Measurements from ENCODE around the gene DHRS12. TPM values are rescaled to one million over a fixed set of nuclear protein-coding genes. Genes with fewer than 3 reads are reported as not detected.

DHRS12 gene
- total RNA-seq, 1 experiment from 2014 or later: 10.2 TPM

DNA sequence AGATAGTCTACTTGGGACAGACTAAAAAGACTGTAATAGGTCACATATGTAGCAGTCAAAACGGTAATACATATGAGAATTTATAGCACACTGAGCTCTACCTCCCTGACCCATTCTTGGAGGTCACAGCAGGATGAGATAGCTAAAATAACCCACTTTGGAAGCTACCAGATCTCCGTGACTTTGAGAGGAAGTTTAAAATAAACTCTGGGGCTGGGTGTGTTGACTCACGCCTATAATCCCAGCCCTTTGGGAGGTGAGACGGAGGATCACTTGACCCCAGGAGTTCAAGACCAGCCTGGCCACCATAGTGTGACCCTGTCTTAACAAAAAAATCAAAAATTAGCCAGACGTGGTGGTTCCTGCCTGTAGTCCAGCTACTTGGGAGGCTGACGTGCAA lies 45.3 kb downstream of the DHRS12 start:
- ATAC-seq (no peak), DNase-seq (ENCODE audit: low spot score) (no peak)
- no peaks in the 10 kb centered on the region for H3K4me1 Mint-ChIP-seq
- H3K9me3 Mint-ChIP-seq: no peaks in the 10 kb centered on the region
- H3K36me3 Mint-ChIP-seq: peaks cover 44% of the 10 kb centered on the region
- no peak overlapping the region for H3K27ac Mint-ChIP-seq
- no peak for TF ChIP-seq ZNF423 (CRISPR knock-in tag; IDR thresholded peaks at IDR 0.05)
- TF ChIP-seq MXD4 (CRISPR knock-in tag; IDR thresholded peaks at IDR 0.05; ENCODE audit: borderline replicate concordance): no peak
- no peak for TF ChIP-seq JAZF1 (CRISPR knock-in tag; IDR thresholded peaks at IDR 0.05)
- TF ChIP-seq, protein P1, sequence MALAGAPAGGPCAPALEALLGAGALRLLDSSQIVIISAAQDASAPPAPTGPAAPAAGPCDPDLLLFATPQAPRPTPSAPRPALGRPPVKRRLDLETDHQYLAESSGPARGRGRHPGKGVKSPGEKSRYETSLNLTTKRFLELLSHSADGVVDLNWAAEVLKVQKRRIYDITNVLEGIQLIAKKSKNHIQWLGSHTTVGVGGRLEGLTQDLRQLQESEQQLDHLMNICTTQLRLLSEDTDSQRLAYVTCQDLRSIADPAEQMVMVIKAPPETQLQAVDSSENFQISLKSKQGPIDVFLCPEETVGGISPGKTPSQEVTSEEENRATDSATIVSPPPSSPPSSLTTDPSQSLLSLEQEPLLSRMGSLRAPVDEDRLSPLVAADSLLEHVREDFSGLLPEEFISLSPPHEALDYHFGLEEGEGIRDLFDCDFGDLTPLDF (CRISPR knock-in tag; IDR thresholded peaks at IDR 0.05): no peak
- TF ChIP-seq IRF2 (CRISPR knock-in tag; IDR thresholded peaks at IDR 0.05; ENCODE audit: borderline replicate concordance, low read depth): no peak
- POLR2A ChIA-PET: no interaction called here
- H3K27me3 Mint-ChIP-seq (ENCODE audit: low read depth): no peaks in the 10 kb centered on the region
- CTCF ChIA-PET: interaction anchor here (0.7 to 3.0 kb wide), 4 partner anchors 9 to 320 kb away, joined by 3 to 19 read pairs (median 4); no protein-coding TSS in a partner anchor
- no peak overlapping the region for H3K4me3 Mint-ChIP-seq

DNA sequence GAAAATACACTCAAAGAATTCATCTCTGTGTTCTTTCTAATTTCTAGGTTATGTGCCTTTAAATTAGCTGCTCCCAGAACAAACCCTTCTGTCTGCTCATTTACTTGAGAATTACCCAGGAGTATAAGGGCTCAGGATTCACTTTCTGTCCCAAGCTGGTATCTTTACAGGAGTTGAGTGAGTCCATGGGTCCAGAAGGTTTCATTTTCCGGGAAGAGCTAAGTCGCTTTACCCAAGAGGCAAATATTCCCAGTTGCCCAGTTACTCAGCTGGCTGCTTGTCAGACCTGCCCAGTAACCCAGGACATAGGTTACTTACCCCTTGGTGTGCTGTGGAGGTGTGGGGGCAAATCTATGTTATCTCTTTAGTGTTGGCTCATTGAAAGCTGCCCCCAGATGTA lies 47.3 kb downstream of the DHRS12 start:
- DNase-seq (ENCODE audit: low spot score) (no peak), ATAC-seq (no peak)
- H3K27me3 Mint-ChIP-seq (ENCODE audit: low read depth): no peaks in the 10 kb centered on the region
- no peaks in the 10 kb centered on the region for H3K4me1 Mint-ChIP-seq
- CTCF ChIA-PET: interaction anchor here (3.0 kb wide), 1 partner anchor 11 kb away, joined by 19 read pairs; no protein-coding TSS in a partner anchor
- H3K4me3 Mint-ChIP-seq: no peak overlapping the region
- no peak for TF ChIP-seq ZNF671 (CRISPR knock-in tag; IDR thresholded peaks at IDR 0.05)
- TF ChIP-seq, protein P2, sequence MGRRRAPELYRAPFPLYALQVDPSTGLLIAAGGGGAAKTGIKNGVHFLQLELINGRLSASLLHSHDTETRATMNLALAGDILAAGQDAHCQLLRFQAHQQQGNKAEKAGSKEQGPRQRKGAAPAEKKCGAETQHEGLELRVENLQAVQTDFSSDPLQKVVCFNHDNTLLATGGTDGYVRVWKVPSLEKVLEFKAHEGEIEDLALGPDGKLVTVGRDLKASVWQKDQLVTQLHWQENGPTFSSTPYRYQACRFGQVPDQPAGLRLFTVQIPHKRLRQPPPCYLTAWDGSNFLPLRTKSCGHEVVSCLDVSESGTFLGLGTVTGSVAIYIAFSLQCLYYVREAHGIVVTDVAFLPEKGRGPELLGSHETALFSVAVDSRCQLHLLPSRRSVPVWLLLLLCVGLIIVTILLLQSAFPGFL (CRISPR knock-in tag; IDR thresholded peaks at IDR 0.05; ENCODE audit: borderline replicate concordance): no peak
- no peak for TF ChIP-seq ZNF121 (CRISPR knock-in tag; IDR thresholded peaks at IDR 0.05)
- TF ChIP-seq MXD4 (CRISPR knock-in tag; IDR thresholded peaks at IDR 0.05; ENCODE audit: borderline replicate concordance): no peak
- no peak for TF ChIP-seq ELF4 (CRISPR knock-in tag; IDR thresholded peaks at IDR 0.05; ENCODE audit: low read depth)
- H3K36me3 Mint-ChIP-seq: peaks cover 45% of the 10 kb centered on the region
- H3K27ac Mint-ChIP-seq: no peak overlapping the region
- H3K9me3 Mint-ChIP-seq: no peaks in the 10 kb centered on the region
- POLR2A ChIA-PET: no interaction called here

DNA sequence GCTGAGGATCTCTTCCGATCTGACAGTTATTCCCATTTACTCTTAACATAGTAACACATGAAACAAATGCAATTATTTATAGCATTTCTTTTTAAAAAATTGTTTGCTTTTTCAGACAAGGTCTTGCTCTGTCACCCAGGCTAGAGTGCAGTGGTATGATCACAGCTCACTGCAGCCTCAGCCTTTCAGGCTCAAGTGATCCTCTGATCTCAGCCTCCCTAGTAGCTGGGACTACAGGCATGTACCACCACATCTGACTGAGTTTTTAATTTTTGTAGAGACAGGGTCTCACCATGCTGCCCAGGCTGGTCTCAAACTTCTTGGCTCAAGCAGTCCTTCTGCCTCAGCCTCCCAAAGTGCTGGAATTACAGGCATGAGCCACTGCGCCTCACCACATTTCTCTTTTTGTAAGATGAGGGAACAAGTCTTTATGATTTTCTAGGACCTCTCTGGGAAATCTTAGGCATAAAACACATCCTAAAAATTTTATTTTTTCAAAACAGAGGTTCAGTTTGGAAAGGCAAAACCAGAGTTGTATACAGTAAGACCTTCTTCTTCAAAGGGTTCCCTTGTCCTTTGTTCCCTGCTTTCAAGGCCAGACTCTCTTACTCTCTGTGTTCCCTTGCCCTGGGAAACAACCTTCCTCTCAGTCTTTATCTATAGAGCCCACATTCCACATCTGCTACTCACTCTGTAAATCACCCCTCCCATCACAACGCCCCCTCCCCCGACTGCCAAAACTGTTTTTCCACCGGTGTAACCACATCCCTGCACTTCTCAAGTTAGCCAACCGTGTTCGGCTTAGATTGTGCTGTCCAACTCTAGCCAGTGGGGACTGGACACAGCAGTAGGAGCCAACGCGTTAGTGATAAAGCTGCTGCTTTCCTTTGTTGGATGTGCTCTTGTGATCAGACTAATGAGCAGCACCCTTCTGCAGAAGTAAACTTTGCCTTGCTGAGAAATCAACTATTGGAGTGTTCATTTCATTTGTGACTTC lies 56.2 kb downstream of the DHRS12 start:
- TF ChIP-seq GABPB1 (CRISPR knock-in tag; IDR thresholded peaks at IDR 0.05) (0 out of 2 replicates have a peak, but pooled peaks have one; percentile 32), MYBL2 (CRISPR knock-in tag; IDR thresholded peaks at IDR 0.05) (no peak)
- TF ChIP-seq, protein P3, sequence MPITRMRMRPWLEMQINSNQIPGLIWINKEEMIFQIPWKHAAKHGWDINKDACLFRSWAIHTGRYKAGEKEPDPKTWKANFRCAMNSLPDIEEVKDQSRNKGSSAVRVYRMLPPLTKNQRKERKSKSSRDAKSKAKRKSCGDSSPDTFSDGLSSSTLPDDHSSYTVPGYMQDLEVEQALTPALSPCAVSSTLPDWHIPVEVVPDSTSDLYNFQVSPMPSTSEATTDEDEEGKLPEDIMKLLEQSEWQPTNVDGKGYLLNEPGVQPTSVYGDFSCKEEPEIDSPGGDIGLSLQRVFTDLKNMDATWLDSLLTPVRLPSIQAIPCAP (CRISPR knock-in tag; IDR thresholded peaks at IDR 0.05): no peak
- DNase-seq (ENCODE audit: low spot score) (no peak), ATAC-seq (peak; percentile 32; the same call in 1 of the 2 replicates)
- peaks cover 47% of the 10 kb centered on the region for H3K36me3 Mint-ChIP-seq
- H3K27me3 Mint-ChIP-seq (ENCODE audit: low read depth): no peaks in the 10 kb centered on the region
- CTCF ChIA-PET: no interaction called here
- H3K4me1 Mint-ChIP-seq: no peaks in the 10 kb centered on the region
- H3K27ac Mint-ChIP-seq: no peak overlapping the region
- H3K4me3 Mint-ChIP-seq: no peak overlapping the region
- POLR2A ChIA-PET: no interaction called here
- H3K9me3 Mint-ChIP-seq: peaks cover 24% of the 10 kb centered on the region

DNA sequence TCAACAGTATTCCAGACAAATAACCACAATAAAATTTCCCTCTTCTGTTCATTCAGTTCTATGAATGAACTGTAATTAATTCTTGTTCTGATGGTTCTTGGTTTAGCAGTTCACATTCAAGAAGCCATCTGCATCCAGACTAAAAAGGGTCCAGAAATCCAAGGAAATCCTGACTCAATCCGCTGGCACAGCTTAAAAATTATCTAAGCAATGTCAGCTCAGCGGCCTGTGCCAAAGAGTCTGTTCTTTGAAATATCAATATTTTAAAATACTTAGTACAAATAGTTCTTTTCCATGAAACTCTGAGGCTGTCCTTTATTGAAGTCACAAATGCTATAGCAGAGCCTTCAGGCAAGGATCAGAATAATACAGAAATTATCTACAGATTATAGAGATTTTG lies 57.2 kb downstream of the DHRS12 start:
- POLR2A ChIA-PET: no interaction called here
- CTCF ChIA-PET: no interaction called here
- Mint-ChIP-seq H3K4me3 (no peak overlapping the region), H3K4me1 (no peaks in the 10 kb centered on the region), H3K27ac (no peak overlapping the region), H3K27me3 (ENCODE audit: low read depth) (no peaks in the 10 kb centered on the region), H3K36me3 (peaks cover 46% of the 10 kb centered on the region), H3K9me3 (peaks cover 24% of the 10 kb centered on the region)
- ATAC-seq (no peak), DNase-seq (ENCODE audit: low spot score) (no peak)
- TF ChIP-seq FOXK1 (CRISPR knock-in tag; IDR thresholded peaks at IDR 0.05) (no peak), NR1H2 (CRISPR knock-in tag; IDR thresholded peaks at IDR 0.05) (no peak), ZNF671 (CRISPR knock-in tag; IDR thresholded peaks at IDR 0.05) (no peak), ZNF219 (CRISPR knock-in tag; IDR thresholded peaks at IDR 0.05; ENCODE audit: borderline replicate concordance) (no peak), TEAD4 (CRISPR knock-in tag; IDR thresholded peaks at IDR 0.05) (no peak)
- TF ChIP-seq, protein P2 (CRISPR knock-in tag; IDR thresholded peaks at IDR 0.05; ENCODE audit: borderline replicate concordance): no peak
- TF ChIP-seq, protein P4, sequence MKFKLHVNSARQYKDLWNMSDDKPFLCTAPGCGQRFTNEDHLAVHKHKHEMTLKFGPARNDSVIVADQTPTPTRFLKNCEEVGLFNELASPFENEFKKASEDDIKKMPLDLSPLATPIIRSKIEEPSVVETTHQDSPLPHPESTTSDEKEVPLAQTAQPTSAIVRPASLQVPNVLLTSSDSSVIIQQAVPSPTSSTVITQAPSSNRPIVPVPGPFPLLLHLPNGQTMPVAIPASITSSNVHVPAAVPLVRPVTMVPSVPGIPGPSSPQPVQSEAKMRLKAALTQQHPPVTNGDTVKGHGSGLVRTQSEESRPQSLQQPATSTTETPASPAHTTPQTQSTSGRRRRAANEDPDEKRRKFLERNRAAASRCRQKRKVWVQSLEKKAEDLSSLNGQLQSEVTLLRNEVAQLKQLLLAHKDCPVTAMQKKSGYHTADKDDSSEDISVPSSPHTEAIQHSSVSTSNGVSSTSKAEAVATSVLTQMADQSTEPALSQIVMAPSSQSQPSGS (CRISPR knock-in tag; IDR thresholded peaks at IDR 0.05; ENCODE audit: borderline replicate concordance, low read depth): no peak

Data from WTC11 (cell line).